Heart left ventricle (tissue), 13 donors: ENCODE results near the gene STH.
"Not testable (repeated sequence)": the region's sequence is repeated elsewhere in the genome, so short reads cannot be mapped to it uniquely, and the experiment has no call there.

Experiments used
- POLR2A ChIP-seq, 2 donors: fragments of 450-650 bp; IDR thresholded peaks; one replicate each; pipeline ENCODE4 v1.6.1; 2017; ENCODE audit warnings: antibody characterized with exemption in 2 of 2, mild to moderate bottlenecking in 2 of 2, moderate library complexity in 2 of 2
- TF ChIP-seq, protein P1 (sequence below), 12 donors: fragments of 200-600 bp; sonication (generic) in 4 of 12; IDR thresholded peaks; one replicate each; pipeline versions ENCODE4 v1.5.0 to v1.8.0; 2018 to 2022; ENCODE audit warnings: antibody characterized with exemption in 12 of 12, mild to moderate bottlenecking in 5 of 12
- donor health status: ischemic (EF 13 %, LVEDD 7.1; RV severe dilation, severe dysfunction).
- donor health status: DM: no; HTN: yes; CAD: no.
- donor health status: DM: no; HTN: no; CAD: no.
- donor health status: ischemic (EF 25% LVEDD 6.9; RV normal size, moderate dysfunction).
- donor health status: ischemic (EF 25% LVEDD 5.7; RV mildly dilated, moderate dysfunction).
- donor health status: ischemic (EF 35%, LVEDD 5.7; RV mildly dilated, moderate dysfunction).
- donor health status: nonischemic (EF 11% LVEDD 7.7; RV severe dilation, severe dysfunction).
- donor health status: DM: yes; HTN: yes; CAD: no.
- donor health status: PGD.
- donor health status: ischemic (EF 29% LVEDD 5.4; RV normal size, mild dysfunction).
- donor health status: nonischemic (EF 23%, LVEDD 6.1; RV moderate dilation, normal function).

DNA sequence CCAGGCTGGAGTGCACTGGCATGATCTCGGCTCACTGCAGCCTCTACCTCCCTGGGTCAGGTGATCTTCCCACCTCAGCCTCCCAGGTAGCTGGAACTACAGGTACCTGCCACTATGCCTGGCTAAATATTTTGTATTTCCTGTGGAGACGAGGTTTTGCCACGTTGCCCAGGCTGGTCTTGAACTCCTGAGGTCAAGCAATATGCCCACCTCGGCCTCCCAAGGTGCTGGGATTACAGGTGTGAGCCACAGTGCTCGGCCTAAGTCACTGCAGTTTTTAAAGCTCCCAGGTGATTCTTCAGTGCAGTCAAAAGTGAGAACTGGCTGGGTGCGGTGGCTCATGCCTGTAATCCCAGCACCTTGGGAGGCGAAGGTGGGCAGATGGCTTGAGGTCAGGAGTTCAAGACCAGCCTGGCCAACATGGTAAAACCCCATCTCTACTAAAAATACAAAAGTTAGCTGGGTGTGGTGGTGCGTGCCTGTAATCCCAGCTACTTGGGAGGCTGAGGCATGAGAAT is 20.4 kb downstream of the STH start:
- TF ChIP-seq, protein P1, sequence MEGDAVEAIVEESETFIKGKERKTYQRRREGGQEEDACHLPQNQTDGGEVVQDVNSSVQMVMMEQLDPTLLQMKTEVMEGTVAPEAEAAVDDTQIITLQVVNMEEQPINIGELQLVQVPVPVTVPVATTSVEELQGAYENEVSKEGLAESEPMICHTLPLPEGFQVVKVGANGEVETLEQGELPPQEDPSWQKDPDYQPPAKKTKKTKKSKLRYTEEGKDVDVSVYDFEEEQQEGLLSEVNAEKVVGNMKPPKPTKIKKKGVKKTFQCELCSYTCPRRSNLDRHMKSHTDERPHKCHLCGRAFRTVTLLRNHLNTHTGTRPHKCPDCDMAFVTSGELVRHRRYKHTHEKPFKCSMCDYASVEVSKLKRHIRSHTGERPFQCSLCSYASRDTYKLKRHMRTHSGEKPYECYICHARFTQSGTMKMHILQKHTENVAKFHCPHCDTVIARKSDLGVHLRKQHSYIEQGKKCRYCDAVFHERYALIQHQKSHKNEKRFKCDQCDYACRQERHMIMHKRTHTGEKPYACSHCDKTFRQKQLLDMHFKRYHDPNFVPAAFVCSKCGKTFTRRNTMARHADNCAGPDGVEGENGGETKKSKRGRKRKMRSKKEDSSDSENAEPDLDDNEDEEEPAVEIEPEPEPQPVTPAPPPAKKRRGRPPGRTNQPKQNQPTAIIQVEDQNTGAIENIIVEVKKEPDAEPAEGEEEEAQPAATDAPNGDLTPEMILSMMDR (IDR thresholded peaks at IDR 0.05) = not testable (repeated sequence)
- not testable (repeated sequence) for TF ChIP-seq POLR2A (IDR thresholded peaks at IDR 0.05)
